GM18873 (cell line): ENCODE results near the gene ABCA4.

ENCODE experiments used
- ATAC-seq: cut with Tn5 transposase; IDR thresholded peaks from one replicate; pipeline ENCODE4 v1.9.1; 2021; ENCODE audit warnings: mild to moderate bottlenecking, moderate library complexity, moderate number of reproducible peaks; ENCODE audit not compliant: unreplicated experiment, low FRiP score

The ABCA4 gene

DNA sequence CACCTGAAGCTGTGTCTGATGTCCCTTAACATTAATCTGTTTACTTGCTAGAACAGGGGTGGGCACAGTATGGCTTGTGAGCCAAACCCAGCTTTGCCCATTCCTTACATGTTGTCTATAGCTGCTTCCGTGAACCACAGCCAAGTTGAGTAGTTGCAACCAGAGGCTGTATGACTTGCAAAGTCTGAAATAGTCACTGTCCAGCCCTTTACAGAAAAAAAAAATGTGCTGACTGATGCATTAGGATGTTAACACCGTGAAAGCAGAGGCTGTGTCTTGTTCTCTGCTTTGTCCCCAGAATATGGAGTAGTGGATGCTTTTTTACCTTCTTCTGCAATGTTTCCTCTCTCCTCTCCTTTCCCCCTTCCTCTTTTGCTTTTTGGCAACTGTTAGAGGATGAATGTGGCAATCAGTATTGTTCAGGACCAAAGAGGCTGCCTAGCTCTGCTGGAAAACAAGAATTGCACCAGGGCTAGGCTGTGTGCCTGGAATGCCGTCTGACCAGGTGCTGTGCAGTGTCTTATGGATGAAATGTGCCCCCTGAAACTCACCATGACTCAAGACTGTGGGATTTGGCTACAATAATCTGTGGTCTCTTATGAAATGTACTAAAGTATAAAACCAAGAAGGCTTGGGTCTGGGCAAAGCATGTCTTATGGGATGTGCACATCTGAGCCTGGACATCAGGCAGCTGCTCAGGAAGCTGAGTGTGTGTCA is 132.2 kb downstream of the ABCA4 start:
- ATAC-seq: no peak

DNA sequence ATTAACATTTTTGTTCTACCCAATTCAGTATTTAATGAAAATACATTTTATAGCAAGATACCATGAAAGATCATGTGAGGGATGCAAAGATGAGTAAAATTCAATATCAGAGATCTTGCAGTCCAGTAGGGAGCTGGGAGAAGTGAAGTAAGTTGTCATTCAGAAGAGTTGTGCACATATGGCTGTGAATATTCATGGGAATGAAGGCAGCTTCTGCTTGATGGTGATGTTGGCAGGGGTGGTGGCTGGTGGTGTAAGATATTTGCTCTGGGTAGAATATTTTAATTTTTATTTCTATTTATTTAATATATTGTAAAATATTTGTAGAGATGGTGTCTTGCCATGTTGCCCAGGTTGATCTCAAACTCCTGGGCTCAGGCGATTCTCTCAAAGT is 139.7 kb downstream of the ABCA4 start:
- ATAC-seq: no peak

DNA sequence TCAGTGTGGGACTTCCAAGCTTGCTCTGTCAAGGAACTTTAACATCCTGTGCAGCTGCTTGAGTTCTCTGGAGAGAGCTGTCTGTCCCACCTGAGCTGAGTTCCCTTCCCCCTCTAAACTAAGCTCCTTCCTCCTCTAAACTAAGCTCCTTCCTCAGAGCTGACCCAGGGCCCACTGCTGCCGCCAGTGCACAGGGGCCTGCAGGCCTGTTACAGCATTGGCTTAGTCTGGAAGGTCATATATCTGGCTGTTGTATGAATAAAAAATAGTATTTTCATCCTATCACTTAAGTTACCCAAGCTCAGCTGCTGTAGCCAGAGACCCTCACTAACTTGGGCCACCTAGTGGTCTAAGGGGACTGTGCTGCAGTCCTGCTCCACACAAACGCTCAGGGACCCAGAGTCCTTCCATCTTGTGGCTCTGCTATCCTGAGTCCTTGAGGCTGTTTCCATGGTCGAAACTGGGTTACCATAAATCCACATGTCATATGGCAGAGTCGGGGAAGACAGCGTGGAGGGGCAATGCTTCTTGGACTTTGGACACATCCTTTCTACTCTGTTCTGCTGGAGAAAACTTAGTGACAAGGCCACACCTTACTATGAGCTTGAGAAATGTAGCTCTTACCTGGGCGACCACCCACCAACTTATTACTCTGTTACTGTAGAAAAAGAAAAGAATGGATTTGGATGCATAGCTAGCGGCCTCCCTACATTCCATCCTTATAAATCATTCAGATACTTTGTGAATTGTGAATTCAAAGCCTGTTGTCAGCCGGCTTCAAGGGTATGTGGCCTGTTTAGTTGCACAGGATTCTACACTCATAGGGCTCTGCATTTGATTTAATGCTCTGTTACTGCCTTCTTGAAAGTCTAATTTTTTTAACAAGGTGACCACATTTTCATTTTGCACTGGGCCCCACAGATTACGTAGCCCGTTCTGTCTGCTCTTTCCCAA is 140.4 kb downstream of the ABCA4 start:
- no peak for ATAC-seq

DNA sequence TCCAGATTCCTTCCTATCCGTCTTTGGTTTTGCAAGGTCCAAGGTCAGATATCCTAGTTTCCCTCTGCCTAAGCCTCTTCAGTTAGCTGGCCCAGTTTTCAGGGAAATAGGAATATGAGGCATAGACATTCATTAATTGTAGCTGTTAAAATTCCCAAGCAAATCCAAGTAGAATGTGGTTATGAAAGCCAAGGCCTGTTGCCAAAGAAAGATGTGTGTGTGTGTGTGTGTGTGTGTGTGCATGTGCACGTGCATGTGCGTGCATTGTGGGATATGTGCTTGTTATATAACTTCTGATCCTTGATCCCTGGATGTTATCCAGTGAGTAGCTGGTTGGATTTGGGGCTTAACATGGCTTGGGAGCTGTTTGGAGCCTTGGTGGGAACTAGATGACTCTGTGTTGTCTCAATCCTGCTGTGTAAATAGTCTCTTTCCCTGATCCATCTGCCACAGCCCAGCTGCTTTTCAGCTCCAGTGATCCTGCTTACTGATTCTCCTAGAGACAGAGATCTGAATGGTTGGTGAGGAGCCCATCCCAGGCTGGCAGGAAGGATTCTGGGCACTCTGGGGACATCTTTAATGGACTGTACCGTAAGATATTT is 141.1 kb downstream of the ABCA4 start:
- ATAC-seq: no peak

DNA sequence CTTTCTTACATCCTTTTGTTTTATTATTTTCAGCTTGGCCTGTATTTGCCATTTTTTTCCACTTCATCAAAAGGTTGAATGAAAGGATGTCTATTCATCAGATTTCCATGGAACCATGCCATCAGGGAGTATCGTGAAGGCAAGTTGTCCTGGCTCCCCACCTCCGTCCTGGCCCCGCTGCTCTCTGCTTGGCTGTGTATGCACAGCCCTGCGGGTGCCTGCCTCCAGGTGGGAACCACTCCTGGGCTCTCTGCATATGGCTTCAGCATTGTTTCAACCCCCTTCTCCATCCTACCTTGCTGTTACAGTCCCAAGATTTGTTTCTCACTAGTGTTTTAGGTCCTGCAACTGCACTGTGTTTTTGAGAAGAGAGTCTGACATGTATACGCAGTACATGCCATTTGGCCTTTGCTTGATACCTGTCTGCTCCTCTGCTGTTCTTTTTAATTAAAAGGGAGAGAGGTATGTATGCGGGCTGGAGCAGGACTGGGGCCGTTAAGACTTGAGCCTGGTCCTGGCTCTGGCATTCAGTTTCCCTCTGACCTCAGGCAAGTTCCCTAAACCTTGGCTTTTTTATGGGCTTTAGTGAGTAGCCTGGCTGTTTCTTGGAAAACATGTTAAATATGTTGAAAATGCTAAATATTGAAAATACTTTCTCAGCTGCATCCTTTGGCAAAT is 141.8 kb downstream of the ABCA4 start:
- no peak for ATAC-seq

DNA sequence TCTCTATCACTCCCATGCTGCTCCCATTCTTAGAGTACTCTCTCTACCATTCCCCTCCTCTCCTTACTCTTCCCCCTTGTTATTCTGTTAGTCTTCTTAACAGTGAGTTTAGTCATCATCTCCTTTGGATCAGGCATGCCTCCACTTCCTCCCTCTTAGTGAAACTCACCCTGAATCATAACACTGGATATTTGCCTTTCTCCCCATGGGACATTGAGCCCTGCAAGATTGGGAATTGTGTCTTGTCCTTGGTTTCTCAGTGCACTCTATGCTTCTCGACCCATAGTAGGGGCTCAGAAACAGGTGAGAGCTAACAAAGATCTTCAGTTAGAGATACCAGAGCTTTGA is 143.4 kb downstream of the ABCA4 start:
- no peak for ATAC-seq

DNA sequence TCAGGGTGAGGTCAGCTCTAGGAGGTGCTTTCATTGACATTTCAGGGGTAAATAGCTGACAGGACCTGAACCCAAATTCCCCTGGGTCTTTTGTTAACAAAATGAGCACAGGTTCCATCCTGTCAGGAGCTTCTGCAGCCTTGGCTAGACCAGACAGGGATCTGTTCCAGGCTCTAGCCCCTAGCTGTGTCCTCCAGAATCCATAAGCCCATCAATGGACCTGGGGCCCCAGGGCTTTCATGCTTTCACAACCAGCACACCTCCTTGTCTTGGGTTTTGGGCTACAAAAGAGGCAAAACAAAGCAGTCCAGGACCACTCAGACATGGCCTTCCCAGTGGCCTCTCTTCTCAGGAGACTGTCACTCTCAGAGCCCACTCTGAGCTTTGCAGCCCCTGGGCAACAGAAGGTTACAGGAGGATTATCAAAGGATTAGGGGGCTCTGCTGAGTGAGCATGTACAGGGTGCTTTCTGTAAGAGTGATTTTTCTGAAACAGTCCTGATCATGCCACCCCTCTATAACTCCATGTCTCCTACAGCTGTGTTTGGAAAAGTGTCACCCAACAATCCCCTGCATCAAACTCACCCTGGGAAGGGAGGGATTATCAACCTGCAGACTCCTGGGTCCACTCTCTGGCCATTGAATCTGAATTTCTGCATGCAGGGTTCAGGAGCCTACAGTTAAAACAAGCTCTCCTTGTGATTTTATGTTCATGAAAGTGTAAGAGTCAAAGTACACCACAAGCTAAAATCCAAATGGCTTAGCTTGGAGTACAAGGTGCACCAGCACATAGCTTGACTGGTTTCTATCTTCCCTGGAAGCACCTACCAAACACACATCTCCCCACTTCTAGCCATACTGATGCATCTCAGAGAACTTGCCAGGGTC is 144.0 kb downstream of the ABCA4 start:
- ATAC-seq: no peak

DNA sequence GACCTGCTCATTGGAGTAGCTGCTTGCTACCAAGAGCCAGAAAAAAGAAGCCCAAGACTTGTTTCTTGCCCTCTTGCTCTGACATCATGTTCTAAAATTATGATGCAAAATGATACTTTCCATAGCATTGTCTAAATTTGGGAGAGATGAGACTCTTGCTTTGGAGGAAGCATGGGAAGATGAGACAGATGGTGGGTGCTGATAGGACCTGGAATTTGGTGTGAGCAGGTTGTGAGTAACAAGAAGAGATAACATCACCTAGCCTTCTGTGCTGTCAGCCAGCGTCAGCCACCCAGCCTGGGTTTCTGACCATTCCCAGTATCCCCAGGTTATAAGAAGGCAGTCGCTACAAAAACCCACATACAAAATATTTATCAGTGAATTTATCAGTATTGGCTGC is 144.7 kb downstream of the ABCA4 start:
- ATAC-seq: no peak

DNA sequence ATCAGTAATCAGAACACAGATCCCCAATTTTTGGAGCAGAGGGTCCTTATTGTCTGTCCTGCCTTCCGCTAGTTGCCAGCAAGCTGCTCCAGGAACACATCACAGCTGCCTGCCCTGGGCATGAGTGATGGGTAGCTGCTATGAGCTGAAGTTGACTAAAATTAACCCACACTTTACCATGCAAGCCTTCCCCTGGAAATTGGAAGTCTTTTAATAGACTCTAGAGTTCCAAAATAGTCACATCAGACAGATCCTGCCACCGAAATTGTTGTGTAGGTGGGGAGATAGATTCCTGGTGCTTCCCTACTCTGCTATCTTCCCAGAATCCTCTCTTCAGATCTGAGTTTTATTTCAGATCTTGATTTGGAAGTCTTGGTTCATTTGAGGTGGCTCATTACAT is 148.6 kb downstream of the ABCA4 start:
- no peak for ATAC-seq

DNA sequence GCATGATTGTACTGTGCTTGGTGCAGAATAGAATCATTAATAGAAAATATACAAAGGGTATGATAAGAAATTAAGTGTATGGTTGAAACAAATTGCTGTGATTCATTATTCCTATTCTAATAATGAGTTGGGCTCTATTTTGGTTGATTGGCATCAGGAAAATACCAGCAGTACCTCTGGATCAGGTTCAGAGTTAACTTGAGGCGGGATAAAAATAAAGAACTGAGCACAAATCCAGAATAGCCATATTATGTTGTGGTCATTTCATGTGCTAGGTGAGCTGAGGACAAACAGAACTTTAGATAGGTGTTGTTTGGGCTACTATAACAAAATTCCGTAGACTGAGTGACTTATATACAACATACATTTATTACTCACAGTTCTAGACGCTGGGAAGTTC is 151.1 kb downstream of the ABCA4 start:
- ATAC-seq: no peak

DNA sequence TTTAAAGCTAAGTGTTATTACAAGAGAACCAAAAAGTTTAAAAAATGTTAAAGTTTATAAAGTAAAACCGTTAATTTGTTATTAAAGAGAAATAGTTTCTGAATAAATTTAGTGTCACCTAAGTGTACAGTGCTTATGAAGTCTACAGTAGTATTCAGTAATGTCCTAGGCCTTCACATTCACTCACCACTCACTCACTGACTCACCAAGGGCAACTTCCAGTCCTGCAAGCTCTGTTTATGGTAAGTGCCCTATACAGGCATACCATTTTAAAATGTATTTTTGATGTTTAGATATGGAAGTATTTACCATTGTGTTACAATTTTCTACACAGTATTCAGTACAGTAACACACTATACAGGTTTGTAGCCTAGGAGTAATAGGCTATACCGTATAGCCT is 151.6 kb downstream of the ABCA4 start:
- ATAC-seq: no peak

DNA sequence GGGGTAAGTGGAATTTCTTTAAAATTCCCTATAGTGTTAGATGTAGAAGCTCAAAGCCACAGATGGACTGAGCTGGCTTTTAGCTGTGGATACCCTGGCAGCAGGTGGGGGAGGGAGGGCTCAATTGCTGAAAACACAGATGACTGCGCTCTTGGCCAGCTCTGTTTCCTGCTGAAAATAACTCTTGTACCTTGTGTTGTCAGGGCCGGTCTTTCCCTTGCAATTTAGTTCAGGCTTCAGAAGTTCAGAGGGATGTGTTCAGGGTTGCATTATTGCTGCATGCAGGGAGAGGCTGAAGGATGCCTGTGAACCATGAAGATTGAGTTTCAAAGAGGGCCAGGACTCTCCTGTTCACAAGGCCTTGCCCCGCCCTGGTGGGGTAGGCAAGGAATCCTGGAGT is 153.6 kb downstream of the ABCA4 start:
- ATAC-seq: no peak

DNA sequence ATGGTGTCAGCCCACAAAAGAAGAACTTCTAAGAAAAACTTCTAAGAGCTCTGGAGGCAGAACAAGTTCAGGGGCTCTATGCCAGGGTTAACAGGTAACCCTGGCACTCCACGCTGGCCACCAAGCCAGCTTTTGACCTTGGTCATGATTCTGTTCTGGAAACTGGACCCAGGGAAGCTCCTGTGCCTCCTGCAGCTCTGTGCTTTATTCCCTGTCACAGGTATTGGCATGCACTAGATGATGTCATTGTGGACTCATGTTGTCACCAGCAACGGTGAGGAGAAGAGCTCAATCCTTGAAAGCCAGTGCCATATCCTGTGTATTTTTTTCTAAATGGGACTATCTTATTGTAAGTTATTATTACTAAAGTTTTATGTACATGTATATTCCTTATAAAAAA is 155.1 kb downstream of the ABCA4 start:
- ATAC-seq: no peak

DNA sequence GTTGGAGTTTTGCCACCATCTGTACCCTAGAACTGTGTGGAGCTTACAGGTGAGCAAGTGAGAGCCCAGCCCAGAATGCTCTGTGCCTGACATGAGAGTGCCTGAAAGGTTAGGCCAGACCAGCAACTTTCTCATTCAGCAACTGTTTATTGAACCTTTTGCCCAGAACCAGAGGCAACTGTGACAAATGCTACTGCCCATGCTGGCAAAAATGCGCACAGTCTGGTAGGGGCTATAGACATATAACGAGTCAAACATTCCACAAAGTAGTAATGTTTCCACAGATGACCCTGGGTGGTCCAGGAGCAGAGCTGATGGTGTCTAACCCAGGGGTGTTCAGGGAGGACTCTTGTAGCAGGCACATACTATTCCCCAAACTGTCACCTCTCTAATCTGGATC is 155.7 kb downstream of the ABCA4 start:
- ATAC-seq: no peak

DNA sequence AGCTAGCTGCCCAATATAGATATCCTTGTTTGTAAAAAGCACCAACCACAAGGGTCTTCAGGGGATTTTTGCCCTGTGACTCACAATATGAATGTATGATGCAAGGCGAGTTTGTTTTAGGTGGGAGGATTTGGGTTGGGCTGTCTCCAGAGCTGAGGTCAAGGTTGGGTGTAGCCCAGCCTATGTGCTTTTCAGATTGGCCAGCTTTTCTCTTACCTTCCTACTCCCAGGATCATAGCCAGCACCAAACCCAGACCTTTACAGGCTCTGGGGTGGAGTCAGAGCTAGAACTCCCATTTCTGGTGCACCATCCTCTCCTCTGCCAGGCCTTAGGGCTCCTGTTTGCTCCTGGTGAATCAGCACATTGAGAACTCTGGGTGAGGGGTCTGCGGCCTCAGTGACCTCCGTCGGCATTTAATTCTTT is 156.2 kb downstream of the ABCA4 start:
- no peak for ATAC-seq

DNA sequence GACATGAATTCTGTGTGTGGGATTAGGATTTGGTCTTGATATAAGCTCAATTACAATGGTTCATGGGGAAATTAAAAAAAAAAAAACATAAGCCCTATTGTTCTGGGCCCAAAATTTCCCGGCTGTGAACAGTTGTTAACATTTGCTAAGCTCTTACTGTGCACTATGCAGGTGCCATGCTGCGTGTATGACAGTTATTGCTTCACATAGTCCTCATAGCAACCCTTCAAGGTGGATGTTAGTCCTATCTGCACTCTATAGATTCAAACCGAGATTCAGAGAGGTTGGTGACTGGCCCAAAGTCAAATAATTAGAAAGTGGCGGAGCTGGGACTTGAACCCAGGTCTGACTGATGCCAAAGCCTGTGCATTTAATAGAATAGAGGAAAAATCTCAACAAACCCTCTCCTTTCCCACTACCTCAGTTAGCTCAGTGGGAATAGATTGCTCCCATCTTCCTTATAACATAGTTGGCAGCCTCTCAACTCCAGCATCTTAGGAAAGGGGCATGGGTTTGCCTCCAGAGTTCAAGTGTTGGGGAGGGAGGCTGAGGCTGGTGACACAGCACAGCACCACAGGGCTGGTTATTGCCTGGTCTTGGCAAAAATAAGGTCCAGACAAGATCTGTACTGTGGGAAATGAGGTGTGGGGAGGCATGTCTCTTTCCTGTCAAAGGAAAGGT is 156.7 kb downstream of the ABCA4 start:
- ATAC-seq: no peak

DNA sequence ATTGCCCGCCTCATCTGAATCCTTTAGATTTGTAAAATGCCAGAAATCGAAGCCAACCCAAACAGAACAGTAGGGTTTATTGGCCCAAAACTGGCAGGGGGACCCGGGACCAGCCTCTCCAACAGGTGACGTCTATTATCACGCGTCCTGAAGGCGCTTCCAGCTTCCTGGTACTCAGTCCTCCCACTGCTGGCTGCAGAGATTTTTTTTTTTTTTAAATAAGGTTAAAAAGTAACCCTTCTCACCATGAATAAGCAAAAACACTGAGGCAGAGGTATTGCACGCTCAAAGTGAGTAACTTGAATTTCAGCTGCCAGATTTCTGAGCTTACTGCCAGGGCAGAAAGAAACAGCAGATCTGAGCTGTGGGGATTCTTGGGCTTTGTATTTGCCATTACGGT is 157.4 kb downstream of the ABCA4 start:
- ATAC-seq: no peak

DNA sequence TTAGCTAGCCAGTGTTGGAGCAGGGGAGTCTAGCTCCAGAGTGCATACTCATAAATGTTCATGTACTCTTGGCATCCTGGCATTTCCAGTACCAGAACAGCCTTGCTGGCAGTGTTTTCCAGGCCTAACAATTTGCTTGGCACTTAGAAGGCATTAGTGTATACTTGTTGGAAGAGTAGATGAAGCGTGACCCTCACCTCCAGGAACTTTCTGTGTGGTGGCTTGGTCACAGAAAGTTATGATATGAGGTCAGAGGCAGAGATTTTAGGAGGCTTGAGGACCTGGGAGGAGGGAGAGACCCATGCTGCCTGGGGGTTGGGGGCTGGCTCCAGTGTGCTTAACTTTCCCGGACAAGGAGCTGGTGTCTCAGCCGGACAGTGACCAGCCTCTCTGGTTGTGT is 159.0 kb downstream of the ABCA4 start:
- ATAC-seq: no peak

DNA sequence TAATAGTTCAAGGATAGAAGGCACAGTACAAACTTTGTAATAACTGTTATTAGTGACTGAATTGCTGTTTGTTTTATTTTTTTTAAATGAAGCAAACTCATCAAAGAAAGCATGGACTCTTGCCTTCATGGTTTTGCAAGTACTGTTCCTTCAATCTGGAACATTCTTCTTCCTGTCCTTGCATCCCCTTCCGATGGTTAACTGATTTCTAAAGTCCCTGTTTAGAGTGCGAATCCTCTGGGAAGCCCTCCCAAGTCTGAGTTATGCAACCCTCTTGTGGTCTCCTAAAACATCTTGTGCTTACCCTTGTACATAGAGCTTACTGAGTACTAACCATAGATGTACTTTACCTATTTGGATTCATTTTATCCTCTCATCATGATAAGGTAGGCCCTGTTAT is 159.5 kb downstream of the ABCA4 start:
- no peak for ATAC-seq
